Mesenchymal stem cell (in vitro differentiated cells and primary cell): Measurements from ENCODE around the gene THADA.

Experiments used
- DNase-seq: peaks from one replicate; pipeline ENCODE4 v3.0.0-alpha.2; 2013
- H2AFZ ChIP-seq: one replicate; pipeline ENCODE4 v1.6.1; 2013; ENCODE audit warnings: low read depth, mild to moderate bottlenecking, control low read depth, inconsistent platforms, low read length, moderate library complexity
- H2AK5ac ChIP-seq: 2 replicates; pipeline ENCODE4 v1.6.1; 2013; ENCODE audit warnings: low read length, moderate library complexity, mild to moderate bottlenecking, inconsistent platforms; ENCODE audit not compliant: severe bottlenecking
- H2BK120ac ChIP-seq: one replicate; pipeline ENCODE4 v1.6.1; 2013; ENCODE audit warnings: low read depth, mild to moderate bottlenecking, inconsistent platforms, low read length, moderate library complexity
- H2BK12ac ChIP-seq, 2 experiments: one replicate each; pipeline ENCODE4 v1.6.1; 2013; ENCODE audit warnings: inconsistent platforms in 2 of 2, low read length in 2 of 2, mild to moderate bottlenecking in 2 of 2, moderate library complexity in 2 of 2, control low read depth in 1 of 2
- H2BK15ac ChIP-seq: one replicate; pipeline ENCODE4 v1.6.1; 2013; ENCODE audit warnings: mild to moderate bottlenecking, low read depth, inconsistent platforms; ENCODE audit not compliant: poor library complexity, severe bottlenecking
- H2BK5ac ChIP-seq: 2 replicates; pipeline ENCODE4 v1.6.1; 2013; ENCODE audit warnings: low read depth, mild to moderate bottlenecking, low read length, control low read depth, inconsistent platforms; ENCODE audit not compliant: poor library complexity, severe bottlenecking
- H3K14ac ChIP-seq, 2 experiments: one replicate each; pipeline ENCODE4 v1.6.1; 2013; ENCODE audit warnings: inconsistent platforms in 2 of 2, low read length in 2 of 2, control low read depth in 1 of 2, mild to moderate bottlenecking in 1 of 2, moderate library complexity in 1 of 2
- H3K18ac ChIP-seq, 2 experiments: one replicate each; pipeline ENCODE4 v1.6.1; 2013; ENCODE audit warnings: inconsistent platforms in 2 of 2, low read length in 2 of 2, control low read depth in 1 of 2, low read depth in 1 of 2, mild to moderate bottlenecking in 1 of 2
- H3K23ac ChIP-seq, 2 experiments: one replicate each; pipeline ENCODE4 v1.6.1; 2013; ENCODE audit warnings: inconsistent platforms in 2 of 2, low read length in 2 of 2, mild to moderate bottlenecking in 2 of 2, moderate library complexity in 2 of 2, control low read depth in 1 of 2
- H3K27ac ChIP-seq: 2 replicates; pipeline ENCODE4 v1.5.1; 2013; ENCODE audit warnings: mild to moderate bottlenecking, moderate library complexity, low read length, control low read depth, inconsistent platforms; ENCODE audit not compliant: poor library complexity, severe bottlenecking
- H3K27me3 ChIP-seq, 2 experiments: 2 replicates each; pipeline versions ENCODE4 v1.6.1 to v1.7.0; 2013; ENCODE audit warnings: low read length in 2 of 2, mild to moderate bottlenecking in 2 of 2, moderate library complexity in 2 of 2, control low read depth in 1 of 2, inconsistent platforms in 1 of 2; ENCODE audit not compliant: control insufficient read depth in 1 of 2, insufficient read depth in 1 of 2
- H3K36me3 ChIP-seq, 2 experiments: 2 replicates each; pipeline versions ENCODE4 v1.6.1 to v1.7.0; 2013; ENCODE audit warnings: low read length in 2 of 2, control low read depth in 1 of 2, inconsistent platforms in 1 of 2, low read depth in 1 of 2, mild to moderate bottlenecking in 1 of 2; ENCODE audit not compliant: insufficient read depth in 2 of 2, control insufficient read depth in 1 of 2
- H3K4ac ChIP-seq, 2 experiments: one replicate each; pipeline ENCODE4 v1.6.1; 2013; ENCODE audit warnings: inconsistent platforms in 2 of 2, low read length in 2 of 2, mild to moderate bottlenecking in 2 of 2, moderate library complexity in 2 of 2, control low read depth in 1 of 2, low read depth in 1 of 2
- H3K4me1 ChIP-seq: 2 replicates; pipeline ENCODE4 v1.6.1; 2013; ENCODE audit warnings: low read depth, low read length, control low read depth; ENCODE audit not compliant: control insufficient read depth, insufficient read depth
- H3K4me2 ChIP-seq: 2 replicates; pipeline ENCODE4 v1.6.1; 2013; ENCODE audit warnings: low read length, mild to moderate bottlenecking, inconsistent platforms; ENCODE audit not compliant: poor library complexity, severe bottlenecking
- H3K4me3 ChIP-seq, 2 experiments: 2 replicates each; pipeline versions ENCODE4 v1.5.1 to v1.7.0; 2013; ENCODE audit warnings: low read length in 2 of 2, mild to moderate bottlenecking in 2 of 2, control low read depth in 1 of 2, low read depth in 1 of 2; ENCODE audit not compliant: insufficient read depth in 1 of 2
- H3K79me1 ChIP-seq: replicated peaks from 2 replicates; pipeline ENCODE4 v1.6.1; 2013; ENCODE audit warnings: mild to moderate bottlenecking, control low read depth, low read length, inconsistent platforms; ENCODE audit not compliant: poor library complexity, severe bottlenecking
- H3K9ac ChIP-seq: 2 replicates; pipeline ENCODE4 v1.7.0; 2013; ENCODE audit warnings: mild to moderate bottlenecking, low read length, moderate library complexity
- H3K9me3 ChIP-seq: 2 replicates; pipeline ENCODE4 v1.7.0; 2013; ENCODE audit warnings: mild to moderate bottlenecking, low read length; ENCODE audit not compliant: control insufficient read depth
- H4K8ac ChIP-seq: one replicate; pipeline ENCODE4 v1.6.1; 2013; ENCODE audit warnings: inconsistent platforms, mild to moderate bottlenecking, low read length, moderate library complexity
- H4K91ac ChIP-seq: one replicate; pipeline ENCODE4 v1.6.1; 2013; ENCODE audit warnings: mild to moderate bottlenecking, low read length, inconsistent platforms
- WGBS: methylation state at CpG from one replicate; pipeline ENCODE4 v1.1.7; 2013; ENCODE audit warnings: mixed read lengths; 5-methylcytosine and 5-hydroxymethylcytosine counted together

Gene THADA

DNA sequence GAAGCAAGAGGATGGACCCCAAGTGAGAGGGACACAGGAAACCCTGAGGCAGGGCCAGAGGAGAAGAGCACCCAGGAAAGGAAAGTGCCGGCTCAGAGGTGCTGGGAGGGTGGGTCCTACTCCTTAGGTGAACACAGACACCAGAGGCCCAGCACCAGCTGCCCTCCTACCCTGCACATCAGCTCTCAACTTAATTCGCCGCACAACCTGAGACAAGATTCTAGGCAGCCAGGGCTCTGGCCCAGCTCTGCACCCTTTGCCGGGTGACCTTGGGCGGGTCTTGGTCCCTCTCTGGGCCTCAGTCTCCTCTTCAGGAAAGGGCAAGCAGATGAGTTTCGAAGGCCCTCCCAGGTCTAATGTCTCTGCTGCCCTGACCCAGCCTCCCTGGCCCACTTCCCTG is 397.6 kb downstream of the THADA start:
- Histone ChIP-seq H2BK5ac (no peak overlapping the region), H2BK120ac (no peak overlapping the region), H3K9ac (no peak overlapping the region), H3K4ac (no peak overlapping the region), H3K4me3 (no peak overlapping the region), H2AFZ (no peak overlapping the region), H2BK12ac (peak overlapping the region in 1 of 2 experiments; percentile 50), H3K4me2 (no peak overlapping the region), H3K4me1 (peaks cover 43% of the 10 kb centered on the region), H3K79me1 (no peaks in the 10 kb centered on the region), H3K27me3 (no peaks in the 10 kb centered on the region), H3K14ac (no peak overlapping the region), H3K18ac (no peak overlapping the region), H3K27ac (no peak overlapping the region), H3K23ac (no peak overlapping the region), H2AK5ac (peak overlapping the region; percentile 21), H4K8ac (peak overlapping the region; percentile 29), H3K36me3 (no peaks in the 10 kb centered on the region), H4K91ac (no peak overlapping the region), H3K9me3 (no peaks in the 10 kb centered on the region), H2BK15ac (no peak overlapping the region)
- 98% methylated on average over 6 of the region's 6 CpGs for WGBS
- no peak for DNase-seq

DNA sequence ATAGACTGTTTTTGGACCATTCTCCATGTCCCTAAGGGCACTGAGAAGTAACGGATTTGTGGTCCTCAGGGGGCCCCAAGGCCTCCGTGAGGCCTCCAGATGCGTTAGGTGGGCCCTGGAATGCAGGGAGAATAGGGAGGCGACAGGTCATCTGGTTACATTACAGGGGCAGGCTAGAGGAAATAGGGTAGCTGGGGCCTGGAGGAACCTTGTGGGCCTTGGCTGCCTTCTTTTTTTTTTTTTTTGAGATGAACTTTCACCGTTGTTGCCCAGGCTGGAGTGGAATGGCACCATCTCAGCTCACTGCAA is 398.3 kb downstream of the THADA start:
- Histone ChIP-seq H3K18ac (peak overlapping the region; percentile 61 to 65), H3K14ac (no peak overlapping the region), H3K4me2 (no peak overlapping the region), H3K4me3 (peak overlapping the region in 1 of 2 experiments; percentile 14), H3K36me3 (peaks cover 0 to 3% of the 10 kb centered on the region in 2 experiments), H3K4me1 (peaks cover 50% of the 10 kb centered on the region), H3K79me1 (no peaks in the 10 kb centered on the region), H2BK5ac (no peak overlapping the region), H3K9me3 (no peaks in the 10 kb centered on the region), H2BK120ac (no peak overlapping the region), H3K27me3 (no peaks in the 10 kb centered on the region), H3K23ac (no peak overlapping the region), H3K4ac (no peak overlapping the region), H2AFZ (no peak overlapping the region), H2AK5ac (peak overlapping the region; percentile 71), H3K9ac (no peak overlapping the region), H3K27ac (no peak overlapping the region), H2BK15ac (peak overlapping the region; percentile 79), H4K8ac (no peak overlapping the region), H4K91ac (peak overlapping the region; percentile 80), H2BK12ac (no peak overlapping the region)
- DNase-seq: no peak
- WGBS: 85% methylated on average over 5 of the region's 5 CpGs

DNA sequence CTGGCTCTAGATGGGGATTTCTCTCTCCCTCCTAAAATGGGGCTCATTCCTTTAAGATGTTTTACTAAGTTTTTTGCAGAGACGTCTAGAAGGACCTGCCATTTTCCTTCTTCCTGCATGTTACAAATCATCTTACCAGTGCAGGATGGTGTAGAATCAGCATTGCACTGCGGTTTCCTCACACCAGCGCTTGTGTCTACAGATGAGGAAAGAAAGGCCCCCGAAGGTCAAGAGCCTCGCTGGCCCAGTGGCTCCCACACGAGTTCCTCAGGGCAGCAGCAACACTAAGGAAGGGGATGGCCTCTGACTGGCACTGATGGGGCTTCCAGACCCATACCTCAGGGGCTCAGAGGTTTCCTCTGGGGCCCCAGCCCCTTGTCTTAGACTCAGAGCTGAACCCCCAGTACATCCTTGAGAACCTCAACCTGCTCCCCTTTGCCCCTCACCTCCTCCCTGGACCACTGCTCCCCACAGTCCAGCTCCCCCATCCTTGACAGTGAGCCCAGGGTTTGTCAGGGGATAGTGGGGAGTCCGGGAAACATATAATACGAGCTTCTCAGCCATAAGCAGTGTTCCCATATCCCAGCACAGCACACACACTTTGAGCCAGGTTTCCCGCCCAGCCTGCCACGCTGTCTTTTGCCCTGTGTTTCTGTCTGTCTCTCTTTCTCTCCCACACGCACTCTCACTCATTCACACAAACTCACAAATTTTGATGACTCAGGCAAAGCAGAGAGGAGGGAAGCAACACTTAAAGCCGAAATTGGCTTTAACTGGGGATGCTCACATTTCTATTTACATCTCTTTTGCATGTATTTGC is 398.9 kb downstream of the THADA start:
- peak overlapping the region; percentile 4 to 60 for H3K4ac ChIP-seq
- no peak overlapping the region for H3K14ac ChIP-seq
- H2BK12ac ChIP-seq: peak overlapping the region; percentile 56 to 61
- peak; percentile 74 for DNase-seq
- H3K79me1 ChIP-seq: no peaks in the 10 kb centered on the region
- H3K36me3 ChIP-seq: peaks cover 0 to 3% of the 10 kb centered on the region in 2 experiments
- H2AK5ac ChIP-seq: peak overlapping the region; percentile 79
- H2BK5ac ChIP-seq: no peak overlapping the region
- peak overlapping the region; percentile 2 to 61 for H3K18ac ChIP-seq
- no peaks in the 10 kb centered on the region for H3K9me3 ChIP-seq
- no peak overlapping the region for H2BK15ac ChIP-seq
- no peak overlapping the region for H3K9ac ChIP-seq
- no peak overlapping the region for H3K4me2 ChIP-seq
- peaks cover 51% of the 10 kb centered on the region for H3K4me1 ChIP-seq
- H4K91ac ChIP-seq: no peak overlapping the region
- H3K4me3 ChIP-seq: no peak overlapping the region
- H2BK120ac ChIP-seq: no peak overlapping the region
- H3K23ac ChIP-seq: no peak overlapping the region
- no peaks in the 10 kb centered on the region for H3K27me3 ChIP-seq
- H4K8ac ChIP-seq: peak overlapping the region; percentile 39
- no peak overlapping the region for H2AFZ ChIP-seq
- no peak overlapping the region for H3K27ac ChIP-seq
- whole genome bisulfite sequencing: 53% methylated on average over 12 of the region's 12 CpGs

DNA sequence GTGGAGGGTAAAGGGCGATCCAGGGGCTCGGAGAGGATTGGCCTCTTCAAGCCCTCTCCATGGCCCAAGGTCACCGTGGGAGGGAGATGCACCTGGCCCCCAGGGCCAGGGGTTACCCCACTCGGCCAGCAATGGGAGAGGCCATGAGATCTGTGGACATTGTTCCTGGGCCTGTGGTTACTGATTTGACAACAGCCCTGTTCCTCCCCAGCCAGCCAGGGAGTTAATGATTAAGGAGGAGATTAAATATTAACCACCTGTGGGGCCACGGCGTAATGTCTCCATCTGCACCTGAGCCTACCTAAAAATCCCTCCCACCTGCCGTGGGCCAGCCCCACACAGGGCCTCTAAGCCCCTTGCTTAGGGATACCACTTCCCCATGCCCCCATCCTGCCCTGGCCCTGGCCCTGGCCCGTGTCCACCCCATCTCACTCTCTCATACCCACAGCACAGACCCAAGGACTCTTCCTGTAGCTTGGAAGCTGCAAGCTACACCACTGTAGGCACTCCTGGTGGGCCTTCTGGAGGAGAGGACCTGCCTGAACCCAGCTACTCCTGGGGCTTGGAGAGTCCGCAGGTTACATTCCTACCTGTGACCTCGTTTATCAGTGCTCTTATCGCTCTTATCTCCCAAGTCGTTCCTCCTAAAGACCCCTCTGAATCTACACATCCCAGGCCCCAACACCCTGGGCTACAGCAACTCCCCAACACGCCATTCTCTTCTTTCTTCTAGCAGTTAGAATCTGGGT is 401.5 kb downstream of the THADA start:
- H3K18ac ChIP-seq: peak overlapping the region in 1 of 2 experiments; percentile 18
- H3K36me3 ChIP-seq: peaks cover 0 to 3% of the 10 kb centered on the region in 2 experiments

More for the DNA sequence above, 401.5 kb downstream of the THADA start:
- Histone ChIP-seq H3K9ac (no peak overlapping the region), H3K4me1 (peaks cover 54% of the 10 kb centered on the region), H3K27ac (peak overlapping the region; percentile 86), H3K27me3 (no peaks in the 10 kb centered on the region), H2BK15ac (peak overlapping the region; percentile 6), H4K8ac (no peak overlapping the region), H3K79me1 (no peaks in the 10 kb centered on the region), H2BK5ac (peak overlapping the region; percentile 54), H2BK12ac (peak overlapping the region; percentile 28 to 60), H2AFZ (no peak overlapping the region), H3K4ac (no peak overlapping the region), H2AK5ac (peak overlapping the region; percentile 99), H3K4me2 (no peak overlapping the region), H4K91ac (peak overlapping the region; percentile 4), H3K9me3 (no peaks in the 10 kb centered on the region), H2BK120ac (no peak overlapping the region), H3K23ac (no peak overlapping the region), H3K14ac (peak overlapping the region in 1 of 2 experiments; percentile 13), H3K4me3 (no peak overlapping the region)
- WGBS: 87% methylated on average over 13 of the region's 13 CpGs
- no peak for DNase-seq
